GM10266 (cell line): ENCODE results near the gene ATP5MC2.

Source experiments
- DNase-seq: peaks from one replicate; pipeline ENCODE4 v3.0.0; 2012; ENCODE audit errors: extremely low spot score
- CTCF ChIP-seq: IDR thresholded peaks from 2 replicates; pipeline ENCODE4 v1.5.1; 2012; ENCODE audit warnings: mild to moderate bottlenecking, low read depth; ENCODE audit not compliant: control insufficient read depth, insufficient read depth; ENCODE audit errors: missing control alignments

ATP5MC2 gene

GRCh38 chr12:53699678-53700025 is 23.8 kb upstream of the ATP5MC2 start:
- TF ChIP-seq CTCF = no peak
- no peak for DNase-seq

GRCh38 chr12:53698948-53699677 is 23.2 kb upstream of the ATP5MC2 start:
- no peak for DNase-seq
- no peak for TF ChIP-seq CTCF

- DNase-seq = no peak
- no peak for TF ChIP-seq CTCF
Observed at GRCh38 chr12:53696655-53697331, 20.9 kb upstream of the ATP5MC2 start.

- DNase-seq = peak; percentile 88
Observed at GRCh38 chr12:53696285-53696654, 20.4 kb upstream of the ATP5MC2 start.

GRCh38 chr12:53695152-53696145 is 19.6 kb upstream of the ATP5MC2 start:
- no peak for TF ChIP-seq CTCF
- peak; percentile 41 for DNase-seq

More at GRCh38 chr12:53696285-53696654, 20.4 kb upstream of the ATP5MC2 start:
- no peak for TF ChIP-seq CTCF

GRCh38 chr12:53694756-53695151 is 18.9 kb upstream of the ATP5MC2 start:
- TF ChIP-seq CTCF = no peak
- DNase-seq = no peak
